OCI-LY7 (cell line): ENCODE results near the gene PON1. TPM values are rescaled to one million over a fixed set of nuclear protein-coding genes. Genes with fewer than 3 reads are reported as not detected.

Source experiments
- BruUV-seq: library from RNA; stranded (reverse); fragments of 400-500 nt; replicated peaks from 2 replicates; lab custom pipeline; 2021; lab: Mats Ljungman, UMichigan
- CTCF ChIA-PET: fragments of 300-600 bp; sonication (Branson Sonifier 250); formaldehyde crosslinking; loops from one replicate; lab custom pipeline; 2022; ENCODE audit warnings: antibody characterized with exemption; ENCODE audit not compliant: unreplicated experiment; lab: Charles Lee
- POLR2A ChIA-PET: fragments of 300-600 bp; sonication (Branson Sonifier 250); formaldehyde crosslinking; loops from one replicate; lab custom pipeline; 2022; ENCODE audit warnings: antibody characterized with exemption; lab: Charles Lee
- DNase-seq: peaks from one replicate; pipeline ENCODE4 v3.0.0-alpha.2; 2015; ENCODE audit warnings: low spot score
- H2AFZ ChIP-seq: fragments of 200-600 bp; sonication (generic), shearing (Covaris generic); 2 replicates; pipeline ENCODE4 v1.6.1; 2014; ENCODE audit warnings: mild to moderate bottlenecking, antibody characterized with exemption, low read length, moderate library complexity
- H3K27ac ChIP-seq: fragments of 200-600 bp; sonication (generic); 2 replicates; pipeline ENCODE4 v1.5.1; 2014; ENCODE audit warnings: mixed run types, low read depth, mild to moderate bottlenecking, moderate library complexity, low read length, inconsistent platforms; ENCODE audit not compliant: poor library complexity, severe bottlenecking
- H3K36me3 ChIP-seq: fragments of 200-600 bp; sonication (generic); 2 replicates; pipeline ENCODE4 v1.6.1; 2014; ENCODE audit warnings: mild to moderate bottlenecking, antibody characterized with exemption, low read length, moderate library complexity, mixed read lengths; ENCODE audit not compliant: insufficient read depth
- H3K4me1 ChIP-seq: fragments of 200-600 bp; sonication (generic); 2 replicates; pipeline ENCODE4 v1.5.1; 2014; ENCODE audit warnings: mild to moderate bottlenecking, low read length; ENCODE audit not compliant: insufficient read depth, poor library complexity, severe bottlenecking
- H3K4me2 ChIP-seq: fragments of 200-600 bp; sonication (generic); 2 replicates; pipeline ENCODE4 v1.6.1; 2014; ENCODE audit warnings: mild to moderate bottlenecking, low read length
- H3K4me3 ChIP-seq: fragments of 200-600 bp; sonication (generic); 2 replicates; pipeline ENCODE4 v1.5.1; 2014; ENCODE audit warnings: mild to moderate bottlenecking, low read depth, low read length; ENCODE audit not compliant: poor library complexity, severe bottlenecking
- H3K79me2 ChIP-seq: fragments of 200-600 bp; sonication (generic); 2 replicates; pipeline ENCODE4 v1.6.1; 2016; ENCODE audit warnings: low read depth, mild to moderate bottlenecking, low read length, moderate library complexity, mixed read lengths; ENCODE audit not compliant: insufficient read depth
- H3K9me2 ChIP-seq: fragments of 200-600 bp; sonication (generic); 2 replicates; pipeline ENCODE4 v1.6.1; 2016; ENCODE audit warnings: mild to moderate bottlenecking, low read length, mixed read lengths; ENCODE audit not compliant: insufficient read depth
- H3K9me3 ChIP-seq: fragments of 200-600 bp; sonication (generic); 2 replicates; pipeline ENCODE4 v1.6.1; 2014; ENCODE audit warnings: mild to moderate bottlenecking, mixed run types, low read length, mixed read lengths
- H4K20me1 ChIP-seq: fragments of 200-600 bp; sonication (generic); 2 replicates; pipeline ENCODE4 v1.6.1; 2014; ENCODE audit warnings: mild to moderate bottlenecking, antibody characterized with exemption, low read length, moderate library complexity, mixed read lengths; ENCODE audit not compliant: insufficient read depth
- CTCF ChIP-seq: fragments of 200-600 bp; sonication (generic); conservative IDR thresholded peaks from 2 replicates; pipeline ENCODE4 v1.5.1; 2014; ENCODE audit warnings: mild to moderate bottlenecking, antibody characterized with exemption, low read length, moderate library complexity, mixed read lengths
- EZH2phosphoT487 ChIP-seq: fragments of 200-600 bp; sonication (generic); IDR thresholded peaks from 2 replicates; pipeline ENCODE4 v1.6.1; 2018; ENCODE audit warnings: low read depth, borderline replicate concordance, mild to moderate bottlenecking, mixed run types, antibody characterized with exemption, low read length, moderate library complexity, mixed read lengths
- intact Hi-C: fragments of 100-400 bp; cut with micrococcal nuclease; formaldehyde crosslinking; loops from one replicate; pipeline ENCODE4 v1.10.0; 2022; ENCODE audit not compliant: unreplicated experiment
- total RNA-seq, 2 experiments: library from RNA; depleted of rRNA in 1 of 2; stranded (reverse); fragments of >200 nt in 1 of 2; shearing (Covaris generic) in 1 of 2; gene quantifications; 2 replicates each; pipeline ENCODE4 v1.2.3, GENCODE V29; 2014 to 2022

The PON1 gene
- total RNA-seq, 2 experiments from 2014 or later: not detected

- Histone ChIP-seq H3K4me3 (no peak overlapping the region), H3K36me3 (no peaks in the 10 kb centered on the region), H3K4me1 (no peaks in the 10 kb centered on the region), H2AFZ (no peak overlapping the region), H3K9me3 (no peaks in the 10 kb centered on the region), H3K4me2 (no peak overlapping the region), H4K20me1 (no peaks in the 10 kb centered on the region), H3K27ac (no peak overlapping the region), H3K9me2 (no peaks in the 10 kb centered on the region), H3K79me2 (no peaks in the 10 kb centered on the region)
- intact Hi-C loops: no loop called here
- no peak for DNase-seq
- no peak for TF ChIP-seq CTCF
- TF ChIP-seq EZH2phosphoT487: no peak
- ChIA-PET POLR2A (no interaction called here), CTCF (interaction anchor here (0.8 kb wide), 1 partner anchor 109 kb away, joined by 3 read pairs; no protein-coding TSS in a partner anchor)
- no TSS peak for BruUV-seq
Observed at GRCh38 chr7:95367606-95368005, 43.3 kb upstream of the PON1 start.

GRCh38 chr7:95365151-95365550 is 40.8 kb upstream of the PON1 start:
- BruUV-seq: no TSS peak
- Histone ChIP-seq H3K4me1 (no peaks in the 10 kb centered on the region), H3K9me3 (no peaks in the 10 kb centered on the region), H3K79me2 (no peaks in the 10 kb centered on the region), H3K27ac (no peak overlapping the region), H2AFZ (no peak overlapping the region), H3K9me2 (no peaks in the 10 kb centered on the region), H3K4me2 (no peak overlapping the region), H4K20me1 (no peaks in the 10 kb centered on the region), H3K4me3 (no peak overlapping the region), H3K36me3 (no peaks in the 10 kb centered on the region)
- intact Hi-C loops: no loop called here
- no peak for TF ChIP-seq EZH2phosphoT487
- TF ChIP-seq CTCF: no peak
- POLR2A ChIA-PET: no interaction called here
- CTCF ChIA-PET: interaction anchor here (0.7 kb wide), 1 partner anchor 8 kb away, joined by 3 read pairs; no protein-coding TSS in a partner anchor
- DNase-seq: no peak

- BruUV-seq: no TSS peak
- Histone ChIP-seq H2AFZ (no peak overlapping the region), H3K36me3 (no peaks in the 10 kb centered on the region), H3K4me3 (no peak overlapping the region), H4K20me1 (no peaks in the 10 kb centered on the region), H3K9me3 (no peaks in the 10 kb centered on the region), H3K4me1 (no peaks in the 10 kb centered on the region), H3K9me2 (no peaks in the 10 kb centered on the region), H3K4me2 (no peak overlapping the region), H3K27ac (no peak overlapping the region), H3K79me2 (no peaks in the 10 kb centered on the region)
- no peak for DNase-seq
- intact Hi-C loops: no loop called here
- ChIA-PET POLR2A (no interaction called here), CTCF (no interaction called here)
- TF ChIP-seq CTCF (no peak), EZH2phosphoT487 (no peak)
Observed at GRCh38 chr7:95357623-95358022, 33.3 kb upstream of the PON1 start.
